ENCODE data around the gene CHRNA4.

Gene CHRNA4

GRCh38 chr20:63359937-63360849 lies 956 bp downstream of the CHRNA4 start:
- TF ChIP-seq, protein P1, sequence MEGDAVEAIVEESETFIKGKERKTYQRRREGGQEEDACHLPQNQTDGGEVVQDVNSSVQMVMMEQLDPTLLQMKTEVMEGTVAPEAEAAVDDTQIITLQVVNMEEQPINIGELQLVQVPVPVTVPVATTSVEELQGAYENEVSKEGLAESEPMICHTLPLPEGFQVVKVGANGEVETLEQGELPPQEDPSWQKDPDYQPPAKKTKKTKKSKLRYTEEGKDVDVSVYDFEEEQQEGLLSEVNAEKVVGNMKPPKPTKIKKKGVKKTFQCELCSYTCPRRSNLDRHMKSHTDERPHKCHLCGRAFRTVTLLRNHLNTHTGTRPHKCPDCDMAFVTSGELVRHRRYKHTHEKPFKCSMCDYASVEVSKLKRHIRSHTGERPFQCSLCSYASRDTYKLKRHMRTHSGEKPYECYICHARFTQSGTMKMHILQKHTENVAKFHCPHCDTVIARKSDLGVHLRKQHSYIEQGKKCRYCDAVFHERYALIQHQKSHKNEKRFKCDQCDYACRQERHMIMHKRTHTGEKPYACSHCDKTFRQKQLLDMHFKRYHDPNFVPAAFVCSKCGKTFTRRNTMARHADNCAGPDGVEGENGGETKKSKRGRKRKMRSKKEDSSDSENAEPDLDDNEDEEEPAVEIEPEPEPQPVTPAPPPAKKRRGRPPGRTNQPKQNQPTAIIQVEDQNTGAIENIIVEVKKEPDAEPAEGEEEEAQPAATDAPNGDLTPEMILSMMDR (conservative IDR thresholded peaks at IDR 0.05; ENCODE audit: low read depth, low read length): no peak
- Histone ChIP-seq H3K27me3 (ENCODE audit: insufficient read depth, low read depth) (peaks cover 60% of the 10 kb centered on the region), H3K4me3 (IDR thresholded peaks at IDR 0.05; ENCODE audit: insufficient read depth, low read depth, low read length) (no peak overlapping the region), H3K4me2 (no peak overlapping the region), H4K20me1 (ENCODE audit: insufficient read depth) (no peaks in the 10 kb centered on the region), H3K9ac (no peak overlapping the region), H3K36me3 (ENCODE audit: insufficient read depth) (no peaks in the 10 kb centered on the region), H3K27ac (no peak overlapping the region), H2AFZ (ENCODE audit: low read depth) (no peak overlapping the region), H3K4me1 (ENCODE audit: low read depth, poor library complexity, severe bottlenecking) (no peaks in the 10 kb centered on the region), H3K79me2 (ENCODE audit: insufficient read depth, low read depth) (no peaks in the 10 kb centered on the region)

DNA sequence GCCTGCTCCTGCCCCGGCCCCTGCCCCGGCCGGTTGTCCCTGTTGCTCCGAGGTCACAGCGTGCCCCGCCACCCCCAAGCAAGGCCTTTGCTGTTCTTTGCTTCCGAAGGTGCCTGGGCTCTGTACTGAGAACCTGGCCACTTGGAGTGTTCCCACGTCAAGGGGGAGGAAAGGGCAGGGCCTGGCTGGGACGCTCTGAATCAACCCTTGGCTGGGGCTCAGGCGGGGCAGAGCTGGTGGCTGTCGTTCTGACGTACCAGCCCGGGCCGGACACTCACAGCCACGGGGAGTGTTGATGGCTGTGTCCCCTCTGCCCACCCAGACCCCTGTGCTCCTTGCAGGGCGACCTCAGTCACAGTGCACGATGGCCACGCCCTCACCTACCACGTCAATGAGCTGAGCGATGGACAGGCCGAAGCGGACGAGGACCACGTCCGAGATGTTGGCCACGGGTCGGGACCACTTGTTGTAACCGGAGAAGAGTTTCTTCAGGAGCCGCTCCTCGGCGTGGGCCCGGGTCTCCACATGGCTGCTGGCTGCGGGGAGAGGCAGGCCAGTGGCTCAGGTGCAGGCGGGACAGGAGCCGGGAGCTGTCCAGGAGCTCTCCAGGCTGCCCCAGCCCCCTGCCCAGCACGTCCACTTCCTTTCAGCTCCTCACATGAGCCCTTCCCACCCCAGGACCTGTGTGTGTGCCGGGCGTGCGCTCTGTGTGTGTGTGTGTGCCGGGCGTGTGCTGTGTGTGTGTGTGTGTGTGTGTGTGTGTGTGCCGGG lies 1.8 kb downstream of the CHRNA4 start:
- Histone ChIP-seq H4K20me1 (ENCODE audit: insufficient read depth) (no peaks in the 10 kb centered on the region), H2AFZ (ENCODE audit: low read depth) (no peak overlapping the region), H3K27ac (no peak overlapping the region), H3K79me2 (ENCODE audit: insufficient read depth, low read depth) (no peaks in the 10 kb centered on the region), H3K4me3 (IDR thresholded peaks at IDR 0.05; ENCODE audit: insufficient read depth, low read depth, low read length) (no peak overlapping the region), H3K36me3 (ENCODE audit: insufficient read depth) (no peaks in the 10 kb centered on the region), H3K9ac (no peak overlapping the region), H3K4me1 (ENCODE audit: low read depth, poor library complexity, severe bottlenecking) (no peaks in the 10 kb centered on the region), H3K27me3 (ENCODE audit: insufficient read depth, low read depth) (peaks cover 60% of the 10 kb centered on the region), H3K4me2 (no peak overlapping the region)
- TF ChIP-seq, protein P1 (conservative IDR thresholded peaks at IDR 0.05; ENCODE audit: low read depth, low read length): no peak

DNA sequence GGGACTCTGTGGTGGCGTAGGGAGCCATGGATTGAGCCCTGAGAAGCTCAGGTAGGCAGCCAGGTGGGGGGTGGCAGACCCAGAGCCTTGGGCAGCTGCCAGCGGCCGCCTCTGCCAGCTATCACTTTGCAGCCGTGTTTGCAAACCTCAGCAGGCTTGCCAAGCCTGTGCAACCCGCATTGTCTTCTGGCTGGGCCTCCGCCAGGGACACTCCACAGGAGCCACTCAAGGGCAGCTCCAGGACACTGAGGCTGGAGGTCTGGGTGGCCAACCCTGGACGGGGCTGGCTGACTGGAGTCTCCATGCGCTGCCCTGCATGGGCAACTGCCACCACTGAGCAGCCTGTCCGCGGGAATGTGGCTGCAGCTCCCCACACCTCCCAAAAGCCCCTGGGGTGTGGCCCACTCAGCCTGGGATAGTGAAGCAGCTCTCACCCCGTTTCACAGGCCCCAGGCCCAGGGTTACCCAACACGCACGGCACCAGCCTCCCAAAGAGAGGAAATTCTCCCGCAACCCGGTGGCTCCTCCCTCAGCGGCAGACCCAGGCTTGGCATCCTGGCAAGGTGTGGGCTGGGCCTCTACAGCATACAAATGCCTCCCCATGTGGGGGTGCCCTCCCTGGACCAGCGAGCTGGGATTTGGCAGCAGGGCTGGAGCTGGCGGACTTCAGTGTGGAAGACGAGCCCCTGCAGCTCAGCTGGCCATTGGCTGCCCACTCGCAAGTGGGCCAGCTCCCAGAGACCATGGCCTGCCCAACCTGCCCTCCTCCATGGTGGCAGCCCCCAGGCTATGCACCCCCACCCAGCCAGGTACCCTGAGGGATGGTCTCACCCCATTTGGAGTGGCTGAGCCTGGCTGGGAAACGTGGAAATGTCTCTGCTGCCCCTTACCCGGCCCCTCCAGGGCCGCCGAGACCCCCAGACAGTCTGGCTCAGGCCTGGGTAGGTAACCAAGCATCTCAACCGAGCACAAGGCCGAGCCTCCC lies 2.9 kb downstream of the CHRNA4 start:
- H3K27ac ChIP-seq: no peak overlapping the region
- H3K36me3 ChIP-seq (ENCODE audit: insufficient read depth): no peaks in the 10 kb centered on the region
- TF ChIP-seq, protein P1 (conservative IDR thresholded peaks at IDR 0.05; ENCODE audit: low read depth, low read length): no peak

More for the DNA sequence above, 2.9 kb downstream of the CHRNA4 start:
- Histone ChIP-seq H3K9ac (no peak overlapping the region), H3K4me3 (IDR thresholded peaks at IDR 0.05; ENCODE audit: insufficient read depth, low read depth, low read length) (no peak overlapping the region), H4K20me1 (ENCODE audit: insufficient read depth) (no peaks in the 10 kb centered on the region), H2AFZ (ENCODE audit: low read depth) (no peak overlapping the region), H3K79me2 (ENCODE audit: insufficient read depth, low read depth) (no peaks in the 10 kb centered on the region), H3K27me3 (ENCODE audit: insufficient read depth, low read depth) (peaks cover 48% of the 10 kb centered on the region), H3K4me1 (ENCODE audit: low read depth, poor library complexity, severe bottlenecking) (no peaks in the 10 kb centered on the region), H3K4me2 (no peak overlapping the region)
